Measurements from ENCODE around the gene RETREG1.

The RETREG1 gene

DNA sequence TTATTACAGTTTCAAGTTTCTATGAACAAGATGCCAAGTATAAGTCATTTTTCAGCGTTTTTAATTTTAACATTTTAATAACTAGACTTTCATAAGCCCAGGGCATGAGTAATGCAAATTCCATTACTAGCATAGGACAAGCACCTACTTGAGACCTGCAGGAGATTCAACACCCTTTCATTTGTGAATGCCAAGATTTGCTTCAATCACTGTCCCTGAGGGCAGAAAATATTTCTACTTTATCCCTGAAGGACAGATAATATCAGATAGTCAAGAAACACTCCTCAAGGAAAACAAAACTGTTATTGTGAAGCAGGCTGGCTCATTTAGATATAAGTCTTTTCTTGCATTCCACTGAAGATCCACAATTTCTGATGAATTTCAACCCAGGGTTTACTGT is 123.5 kb downstream of the RETREG1 start:
- Histone ChIP-seq H3K36me3 (ENCODE audit: insufficient read depth, low read length) (no peaks in the 10 kb centered on the region), H2AFZ (ENCODE audit: low read length) (no peak overlapping the region), H3K4me3 (ENCODE audit: low read depth, low read length, poor library complexity, severe bottlenecking) (no peak overlapping the region), H4K20me1 (ENCODE audit: insufficient read depth, low read length) (no peaks in the 10 kb centered on the region), H3K79me2 (ENCODE audit: insufficient read depth, low read length) (no peaks in the 10 kb centered on the region), H3K9me3 (ENCODE audit: low read length) (no peaks in the 10 kb centered on the region; the same call in 1 of the 2 replicates), H3K27ac (ENCODE audit: low read depth, low read length, poor library complexity, severe bottlenecking) (no peak overlapping the region), H3K27me3 (ENCODE audit: insufficient read depth, low read length) (no peaks in the 10 kb centered on the region), H3K9me2 (ENCODE audit: low read depth, low read length) (no peaks in the 10 kb centered on the region), H3K4me2 (ENCODE audit: low read length) (no peak overlapping the region), H3K9ac (ENCODE audit: low read length) (no peak overlapping the region), H3K4me1 (ENCODE audit: insufficient read depth, low read length, severe bottlenecking) (no peaks in the 10 kb centered on the region), H3F3A (ENCODE audit: insufficient read depth, low read length) (no peaks in the 10 kb centered on the region)
- TF ChIP-seq EZH2 (IDR thresholded peaks at IDR 0.05; ENCODE audit: borderline replicate concordance, low read length), result no peak
- TF ChIP-seq, protein P1, sequence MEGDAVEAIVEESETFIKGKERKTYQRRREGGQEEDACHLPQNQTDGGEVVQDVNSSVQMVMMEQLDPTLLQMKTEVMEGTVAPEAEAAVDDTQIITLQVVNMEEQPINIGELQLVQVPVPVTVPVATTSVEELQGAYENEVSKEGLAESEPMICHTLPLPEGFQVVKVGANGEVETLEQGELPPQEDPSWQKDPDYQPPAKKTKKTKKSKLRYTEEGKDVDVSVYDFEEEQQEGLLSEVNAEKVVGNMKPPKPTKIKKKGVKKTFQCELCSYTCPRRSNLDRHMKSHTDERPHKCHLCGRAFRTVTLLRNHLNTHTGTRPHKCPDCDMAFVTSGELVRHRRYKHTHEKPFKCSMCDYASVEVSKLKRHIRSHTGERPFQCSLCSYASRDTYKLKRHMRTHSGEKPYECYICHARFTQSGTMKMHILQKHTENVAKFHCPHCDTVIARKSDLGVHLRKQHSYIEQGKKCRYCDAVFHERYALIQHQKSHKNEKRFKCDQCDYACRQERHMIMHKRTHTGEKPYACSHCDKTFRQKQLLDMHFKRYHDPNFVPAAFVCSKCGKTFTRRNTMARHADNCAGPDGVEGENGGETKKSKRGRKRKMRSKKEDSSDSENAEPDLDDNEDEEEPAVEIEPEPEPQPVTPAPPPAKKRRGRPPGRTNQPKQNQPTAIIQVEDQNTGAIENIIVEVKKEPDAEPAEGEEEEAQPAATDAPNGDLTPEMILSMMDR (IDR thresholded peaks at IDR 0.05; ENCODE audit: low read length), result no peak

- Histone ChIP-seq H3K9me3 (ENCODE audit: low read length) (no peaks in the 10 kb centered on the region; the same call in 1 of the 2 replicates), H3K27me3 (ENCODE audit: insufficient read depth, low read length) (no peaks in the 10 kb centered on the region), H3K27ac (ENCODE audit: low read depth, low read length, poor library complexity, severe bottlenecking) (no peak overlapping the region), H3K79me2 (ENCODE audit: insufficient read depth, low read length) (no peaks in the 10 kb centered on the region), H3K9ac (ENCODE audit: low read length) (no peak overlapping the region), H3K4me2 (ENCODE audit: low read length) (no peak overlapping the region), H3F3A (ENCODE audit: insufficient read depth, low read length) (no peaks in the 10 kb centered on the region), H4K20me1 (ENCODE audit: insufficient read depth, low read length) (no peaks in the 10 kb centered on the region), H2AFZ (ENCODE audit: low read length) (no peak overlapping the region), H3K36me3 (ENCODE audit: insufficient read depth, low read length) (no peaks in the 10 kb centered on the region), H3K4me1 (ENCODE audit: insufficient read depth, low read length, severe bottlenecking) (no peaks in the 10 kb centered on the region), H3K9me2 (ENCODE audit: low read depth, low read length) (no peaks in the 10 kb centered on the region), H3K4me3 (ENCODE audit: low read depth, low read length, poor library complexity, severe bottlenecking) (no peak overlapping the region)
- TF ChIP-seq, protein P1 (IDR thresholded peaks at IDR 0.05; ENCODE audit: low read length), result no peak
- TF ChIP-seq EZH2 (IDR thresholded peaks at IDR 0.05; ENCODE audit: borderline replicate concordance, low read length), result no peak
These were observed 124.2 kb downstream of the RETREG1 start for GRCh38 chr5:16492398-16493140.

DNA sequence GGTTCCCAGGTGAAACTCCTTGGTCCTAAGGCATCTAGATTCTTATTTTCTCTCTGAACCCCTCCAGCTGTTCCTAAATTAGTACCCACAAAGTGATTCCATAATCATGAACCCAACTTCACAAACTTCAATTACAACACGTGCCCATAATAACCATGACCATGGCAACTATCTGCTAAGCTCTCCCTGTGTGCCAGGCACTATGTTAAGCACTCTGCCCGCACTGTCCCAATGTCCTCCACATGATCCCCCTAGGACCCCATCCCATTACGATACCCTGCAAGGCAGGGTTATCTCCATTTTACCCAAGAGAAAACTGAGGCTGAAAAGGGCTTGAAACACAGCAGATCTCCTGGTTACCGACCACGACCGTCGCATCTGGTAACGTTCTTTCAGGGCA is 125.9 kb downstream of the RETREG1 start:
- no peak overlapping the region for H3K4me3 ChIP-seq (ENCODE audit: low read depth, low read length, poor library complexity, severe bottlenecking)
- H3K4me2 ChIP-seq (ENCODE audit: low read length), result no peak overlapping the region
- TF ChIP-seq EZH2 (IDR thresholded peaks at IDR 0.05; ENCODE audit: borderline replicate concordance, low read length), result no peak
- TF ChIP-seq, protein P1 (IDR thresholded peaks at IDR 0.05; ENCODE audit: low read length), result no peak
- no peaks in the 10 kb centered on the region for H3F3A ChIP-seq (ENCODE audit: insufficient read depth, low read length)
- H3K27me3 ChIP-seq (ENCODE audit: insufficient read depth, low read length), result no peaks in the 10 kb centered on the region
- no peak overlapping the region for H3K27ac ChIP-seq (ENCODE audit: low read depth, low read length, poor library complexity, severe bottlenecking)
- no peaks in the 10 kb centered on the region for H3K36me3 ChIP-seq (ENCODE audit: insufficient read depth, low read length)
- H3K4me1 ChIP-seq (ENCODE audit: insufficient read depth, low read length, severe bottlenecking), result no peaks in the 10 kb centered on the region
- H3K9me2 ChIP-seq (ENCODE audit: low read depth, low read length), result no peaks in the 10 kb centered on the region
- no peak overlapping the region for H3K9ac ChIP-seq (ENCODE audit: low read length)
- H3K79me2 ChIP-seq (ENCODE audit: insufficient read depth, low read length), result no peaks in the 10 kb centered on the region
- H2AFZ ChIP-seq (ENCODE audit: low read length), result no peak overlapping the region
- H4K20me1 ChIP-seq (ENCODE audit: insufficient read depth, low read length), result no peaks in the 10 kb centered on the region
- no peaks in the 10 kb centered on the region; the same call in 1 of the 2 replicates for H3K9me3 ChIP-seq (ENCODE audit: low read length)
